Liver (tissue), 3 donors: ENCODE results near the gene KRT14.

ENCODE experiments used
- CTCF ChIP-seq: fragments of 150-350 bp; IDR thresholded peaks from 2 replicates; pipeline ENCODE4 v1.5.1; 2017; ENCODE audit warnings: improper control_type of control experiment, low read depth, low read length; ENCODE audit not compliant: missing input control
- EGR1 ChIP-seq, 2 donors: IDR thresholded peaks; 2 replicates each; pipeline ENCODE4 v1.6.1; 2016 to 2018; ENCODE audit warnings: antibody characterized with exemption in 2 of 2, low read depth in 2 of 2
- FOXA1 ChIP-seq: IDR thresholded peaks from 2 replicates; pipeline ENCODE4 v1.6.1; 2016; ENCODE audit warnings: antibody characterized with exemption
- GABPA ChIP-seq, 2 donors: IDR thresholded peaks in 1 of 2; conservative IDR thresholded peaks in 1 of 2; 2 replicates each; pipeline ENCODE4 v1.6.1; 2016; ENCODE audit warnings: antibody characterized with exemption in 2 of 2, mild to moderate bottlenecking in 1 of 2, moderate library complexity in 1 of 2
- JUND ChIP-seq, 2 donors: IDR thresholded peaks; 2 replicates each; pipeline ENCODE4 v1.6.1; 2016; ENCODE audit warnings: antibody characterized with exemption in 2 of 2
- MAX ChIP-seq: IDR thresholded peaks from 2 replicates; pipeline ENCODE4 v1.6.1; 2016; ENCODE audit warnings: antibody characterized with exemption
- RAD21 ChIP-seq, 2 donors: IDR thresholded peaks; 2 replicates each; pipeline ENCODE4 v1.6.1; 2016; ENCODE audit warnings: antibody characterized with exemption in 2 of 2, mild to moderate bottlenecking in 2 of 2
- REST ChIP-seq: IDR thresholded peaks from 2 replicates; pipeline ENCODE4 v1.6.1; 2016; ENCODE audit warnings: antibody characterized with exemption, mild to moderate bottlenecking
- RXRA ChIP-seq, 2 donors: IDR thresholded peaks; 2 replicates each; pipeline ENCODE4 v1.6.1; 2017 to 2018; ENCODE audit warnings: antibody characterized with exemption in 2 of 2, mild to moderate bottlenecking in 1 of 2
- SP1 ChIP-seq: IDR thresholded peaks from 2 replicates; pipeline ENCODE4 v1.6.1; 2018; ENCODE audit warnings: antibody characterized with exemption, mild to moderate bottlenecking
- TAF1 ChIP-seq: conservative IDR thresholded peaks from 2 replicates; pipeline ENCODE4 v1.6.1; 2016; ENCODE audit warnings: antibody characterized with exemption, mild to moderate bottlenecking
- ZBTB33 ChIP-seq: IDR thresholded peaks from 2 replicates; pipeline ENCODE4 v1.6.1; 2016; ENCODE audit warnings: antibody characterized with exemption
- donor health status: healthy.
- donor health status: healthy.

DNA sequence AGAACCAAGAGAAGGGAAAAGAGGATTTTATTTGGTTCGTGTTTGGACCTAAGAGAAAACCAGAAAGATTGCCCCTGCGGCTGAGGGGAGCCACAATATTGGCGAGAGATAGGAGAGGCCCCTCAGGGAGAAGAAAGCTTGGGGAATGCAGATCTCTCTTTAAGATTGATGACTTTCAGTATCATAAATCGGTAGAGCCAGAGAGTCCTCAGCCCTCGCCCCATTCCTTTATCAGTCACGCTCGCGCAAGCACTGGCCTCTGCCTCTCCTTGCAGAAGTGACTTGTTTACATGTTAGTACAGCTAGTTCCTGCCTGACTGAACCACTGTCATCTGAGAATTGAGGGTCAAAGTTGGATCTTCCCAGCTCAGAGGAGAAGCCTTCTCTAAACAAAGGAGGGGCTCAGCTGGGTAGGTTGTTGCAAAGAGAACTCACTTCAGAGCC lies 37.1 kb downstream of the KRT14 start:
- TF ChIP-seq CTCF (no peak), ZBTB33 (no peak), JUND (IDR thresholded peaks at IDR 0.05) (no peak), MAX (no peak), RAD21 (IDR thresholded peaks at IDR 0.05) (no peak), GABPA (IDR thresholded peaks at IDR 0.05 in 1 of 2, conservative IDR thresholded peaks at IDR 0.05 in 1 of 2) (no peak), TAF1 (no peak), EGR1 (IDR thresholded peaks at IDR 0.05; ENCODE audit: low read depth in 2 of 2) (no peak), REST (no peak), FOXA1 (no peak), RXRA (IDR thresholded peaks at IDR 0.05) (no peak), SP1 (no peak)
